NCI-H524 (cell line): ENCODE measurements around the gene ALDH1B1.

ENCODE experiments used
- DNase-seq, 2 experiments: peaks; one replicate each; lab custom pipeline; 2025; lab: John Stamatoyannopoulos, UW

The ALDH1B1 gene

DNA sequence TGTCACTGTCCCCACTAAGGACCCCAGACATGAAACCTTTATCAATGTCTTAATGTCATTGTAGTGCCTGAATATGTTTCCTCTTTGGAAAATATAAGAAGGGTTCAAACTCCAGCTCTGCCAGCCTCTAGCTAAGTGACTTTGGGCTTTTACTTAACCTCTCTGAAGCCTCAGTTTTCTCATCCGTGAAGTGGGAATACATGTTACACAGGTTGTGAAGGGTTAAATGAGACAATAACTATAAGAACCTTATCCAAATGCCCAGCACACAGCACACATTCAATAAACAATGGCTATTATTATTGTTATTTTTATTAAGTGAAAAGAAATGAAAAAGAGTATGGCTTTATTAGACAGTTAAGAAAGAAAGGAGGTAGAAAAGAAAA, 47.4 kb downstream of the ALDH1B1 start:
- no peak for DNase-seq

DNA sequence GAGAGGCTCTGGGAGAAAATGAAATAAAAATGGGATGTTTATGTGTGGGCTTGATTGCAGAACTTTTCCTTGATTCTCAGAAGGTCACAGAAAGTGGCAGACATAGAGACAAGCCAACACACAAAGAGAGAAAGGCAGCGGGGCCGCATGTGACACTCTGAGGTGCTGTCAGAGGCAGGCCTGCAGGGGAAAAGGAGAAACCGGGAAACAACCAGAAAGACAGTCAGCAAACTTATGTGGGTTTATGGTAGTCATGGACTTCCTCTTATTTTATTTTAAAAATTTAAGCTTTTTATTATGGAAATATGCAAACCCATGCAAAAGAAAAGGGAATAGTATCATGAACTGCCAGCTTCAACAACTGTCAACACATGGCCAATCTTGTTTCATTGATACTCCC, 48.0 kb downstream of the ALDH1B1 start:
- no peak for DNase-seq

DNA sequence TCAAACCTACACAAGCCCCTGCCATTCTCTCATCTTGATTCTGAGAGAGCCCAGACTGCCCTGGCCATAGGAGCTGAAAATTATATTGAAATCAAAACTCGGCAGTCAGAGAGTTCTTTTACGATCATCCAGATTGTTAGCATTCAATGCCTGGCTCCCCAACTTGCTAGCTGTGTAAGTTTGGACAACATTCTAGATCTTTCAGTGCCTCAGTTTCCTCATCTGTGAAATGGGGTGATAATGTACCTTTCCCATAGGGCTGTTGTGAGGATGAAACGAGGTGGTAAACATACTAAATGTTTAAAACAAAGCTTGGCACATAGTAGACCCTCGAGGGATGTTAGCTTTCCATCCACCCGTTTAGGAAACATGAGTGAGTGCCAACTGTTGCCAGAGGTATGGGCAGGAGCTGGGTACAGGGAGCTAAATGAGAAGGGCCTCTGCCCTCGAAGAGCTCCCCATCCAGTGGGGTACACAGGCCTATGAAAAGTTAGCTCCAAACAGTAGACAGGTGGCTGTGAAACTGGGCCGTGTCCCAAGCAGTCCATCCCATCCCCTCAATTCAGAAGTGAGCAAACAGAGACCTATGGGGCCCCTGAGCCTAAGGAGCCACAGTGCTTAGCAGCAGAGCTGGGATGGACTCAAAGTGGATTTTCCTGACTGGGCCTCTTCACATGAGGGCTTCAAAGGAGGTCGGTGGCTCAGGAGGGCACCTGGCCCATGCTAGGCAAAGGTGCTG, 49.0 kb downstream of the ALDH1B1 start:
- no peak for DNase-seq

DNA sequence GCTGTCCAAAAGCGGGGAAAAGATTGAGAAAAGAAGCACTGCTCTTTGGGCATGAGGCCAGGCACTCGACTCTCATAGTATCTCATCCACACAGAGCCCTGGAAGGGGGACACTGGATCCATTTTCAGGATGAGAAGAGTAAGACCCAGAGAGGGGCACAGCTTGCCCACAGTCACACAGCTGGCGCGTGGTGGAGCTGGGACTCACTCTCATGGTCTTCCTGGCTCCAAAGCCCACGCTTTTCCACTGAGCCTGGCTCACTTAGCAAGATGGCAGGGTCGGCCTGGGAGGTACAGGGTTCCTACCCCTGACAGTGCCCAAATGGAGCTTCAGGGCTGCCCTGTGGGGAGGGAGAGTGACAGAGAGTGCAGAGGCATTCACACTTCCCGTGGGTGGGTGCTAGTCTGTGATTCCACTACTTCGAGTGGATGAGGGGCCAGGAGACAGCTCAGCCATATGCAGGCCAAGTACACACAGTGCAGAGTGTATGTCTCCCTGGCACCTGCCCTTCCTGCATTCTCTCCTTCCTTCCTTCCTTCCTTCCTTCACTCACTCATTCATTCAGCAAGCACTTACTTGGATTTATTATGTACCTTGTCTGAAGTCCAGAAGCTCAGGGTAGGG, 50.1 kb downstream of the ALDH1B1 start:
- DNase-seq = no peak

DNA sequence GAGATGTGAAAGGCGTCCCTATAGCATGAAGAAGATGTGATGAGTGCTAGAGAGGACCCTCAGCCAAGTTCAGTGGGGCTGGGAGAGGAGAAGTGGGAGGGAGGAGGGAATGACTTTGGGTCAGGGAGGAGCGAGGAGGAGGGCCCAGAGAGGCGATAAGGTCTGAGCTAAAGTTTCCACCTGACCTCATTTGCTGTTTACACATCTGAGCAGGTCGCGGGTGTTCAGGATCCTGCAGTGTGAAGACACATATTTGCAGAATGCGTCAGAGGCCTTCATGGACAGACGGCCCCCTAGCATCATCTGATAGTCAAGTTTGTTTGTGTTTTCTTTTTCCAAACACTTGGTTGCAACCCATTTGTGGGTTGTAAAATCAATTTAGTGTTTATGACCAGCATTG, 50.7 kb downstream of the ALDH1B1 start:
- no peak for DNase-seq

DNA sequence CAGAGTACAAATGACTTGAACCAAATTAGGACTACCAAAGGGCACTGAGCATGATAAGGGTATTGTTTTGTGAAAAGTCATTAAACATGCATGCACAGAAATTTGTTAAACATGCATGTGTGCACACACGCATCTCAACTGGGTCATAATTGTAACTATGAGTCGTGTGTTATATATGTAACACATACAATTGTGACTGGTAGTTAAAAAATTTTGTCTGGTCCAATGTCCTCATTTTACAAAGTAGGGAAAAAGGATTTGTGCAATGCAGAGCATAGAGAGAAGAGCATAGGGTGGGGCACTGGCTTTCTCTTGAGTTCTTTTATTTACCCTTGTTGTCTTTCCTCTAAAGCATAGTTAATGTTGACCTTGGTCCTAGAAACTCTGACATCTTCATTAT, 51.1 kb downstream of the ALDH1B1 start:
- DNase-seq = no peak

DNA sequence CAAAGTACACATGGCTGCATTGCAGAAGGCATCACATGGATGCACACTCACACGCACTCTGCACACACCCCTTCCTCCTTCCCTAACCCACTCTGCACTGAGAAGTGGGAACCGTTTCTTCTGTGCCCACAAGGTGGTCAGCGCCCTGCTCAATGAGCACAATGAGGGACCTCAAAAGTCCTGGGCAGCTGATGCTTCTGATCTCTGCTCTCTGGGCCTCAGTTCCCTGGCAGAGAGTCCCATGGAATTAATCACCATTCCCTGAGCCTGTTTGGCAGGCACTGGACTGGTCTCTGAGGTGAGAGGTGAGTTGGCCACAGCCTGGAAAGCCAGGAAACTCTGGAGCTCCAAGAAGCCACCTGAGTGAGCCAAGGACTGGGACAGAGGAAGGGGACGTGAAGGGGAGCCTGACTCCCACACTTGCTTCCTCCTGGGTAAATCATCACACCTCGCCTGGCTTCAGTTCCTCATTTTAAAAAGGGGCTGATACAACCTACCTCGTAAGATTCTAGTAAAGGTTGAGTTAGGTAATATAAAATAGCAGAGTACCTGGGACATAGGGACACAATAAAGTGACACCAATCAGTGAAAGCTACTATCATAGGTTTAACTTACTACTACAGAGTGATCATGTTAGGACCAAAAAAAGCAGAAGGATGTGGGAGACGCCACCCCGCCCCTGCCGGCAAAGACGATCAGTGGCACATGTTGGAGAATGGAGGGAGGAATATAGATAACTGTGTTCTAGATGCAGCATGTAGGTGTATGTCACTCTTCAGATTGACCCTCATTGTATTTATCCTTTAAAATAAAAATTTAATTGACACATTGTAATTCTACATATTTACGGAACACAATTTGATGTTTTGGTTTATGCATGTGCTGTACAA, 52.9 kb downstream of the ALDH1B1 start:
- DNase-seq = no peak

DNA sequence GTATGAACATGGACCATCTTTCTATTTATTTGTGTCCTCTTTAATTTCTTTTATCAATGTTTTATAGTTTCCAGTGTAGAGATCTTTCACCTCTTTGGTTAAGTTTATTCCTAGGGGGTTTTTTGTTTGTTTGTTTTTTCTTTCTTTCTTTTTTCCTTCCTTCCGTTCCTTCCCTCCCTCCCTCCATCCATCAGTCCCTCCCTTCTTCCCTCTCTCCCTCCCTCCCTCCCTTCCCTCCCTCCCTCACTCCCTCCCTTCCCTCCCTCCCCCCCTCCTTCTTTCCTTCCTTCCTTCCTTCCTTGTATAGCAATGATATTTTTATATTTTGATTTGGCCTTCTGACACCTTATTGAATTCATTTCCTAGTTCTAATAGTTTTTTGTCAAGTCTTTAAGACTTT, 55.2 kb downstream of the ALDH1B1 start:
- no peak for DNase-seq
